ENCODE data around the gene LRP1B.

The LRP1B gene

DNA sequence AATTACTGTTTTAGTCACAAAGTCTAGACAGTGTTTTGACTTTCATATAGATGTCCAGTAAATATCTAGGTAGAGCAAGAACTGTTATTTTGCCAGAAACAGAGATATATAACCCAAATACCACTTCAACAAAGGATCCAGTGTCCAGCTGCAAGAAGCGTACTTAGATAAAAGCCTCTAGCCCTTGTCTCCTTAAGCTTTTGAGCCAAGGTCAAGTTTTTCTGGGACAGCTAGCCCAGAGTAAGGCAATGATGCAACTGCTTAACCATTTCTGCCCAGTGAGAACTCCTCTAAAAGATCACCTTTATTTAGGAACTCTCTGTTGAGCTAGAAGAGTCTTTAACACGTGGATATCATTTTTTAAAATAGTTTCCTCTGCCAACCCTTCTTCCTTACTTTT lies 1925.7 kb downstream of the LRP1B start:
- no peak for DNase-seq (ENCODE audit: low read depth in 1 of 2, low spot score in 1 of 2)

DNA sequence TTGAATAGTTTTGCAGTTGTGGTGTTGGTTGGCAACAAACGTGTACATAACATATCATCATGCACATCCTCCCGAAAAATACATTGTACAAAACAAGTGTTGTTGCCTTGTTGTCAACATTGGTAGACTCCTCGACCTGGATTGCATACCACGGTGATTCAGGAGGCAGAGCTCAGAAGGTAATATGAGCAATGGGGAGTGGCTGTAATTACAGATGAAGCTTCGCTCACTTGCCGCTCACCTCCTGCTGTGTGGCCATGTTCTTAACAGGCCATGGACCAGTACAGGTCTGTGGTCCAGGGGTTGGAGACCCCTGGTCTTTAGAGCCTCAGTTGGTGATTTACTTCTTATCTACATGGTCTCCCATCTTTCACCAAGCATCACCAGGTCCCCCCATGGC lies 1927.5 kb downstream of the LRP1B start:
- no peak for DNase-seq (ENCODE audit: low read depth in 1 of 2, low spot score in 1 of 2)

DNA sequence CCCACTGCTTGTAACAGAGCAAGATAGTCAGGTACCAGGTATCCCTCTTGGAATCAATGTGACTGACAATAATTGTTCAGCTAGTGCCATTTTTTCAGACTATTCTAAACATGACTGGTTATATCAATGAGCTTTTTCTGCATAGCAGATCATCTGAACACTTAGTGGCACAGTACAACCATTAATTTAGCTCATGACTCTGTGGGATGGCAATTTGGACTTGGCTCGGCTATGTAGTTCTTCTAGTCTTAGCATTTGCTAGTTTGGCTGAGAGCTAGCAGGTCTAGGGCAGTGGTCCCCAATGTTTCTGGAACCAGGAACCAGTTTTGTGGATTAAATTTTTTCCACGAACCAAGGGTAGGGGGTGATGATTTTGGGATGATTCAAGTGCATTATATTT lies 1929.2 kb downstream of the LRP1B start:
- no peak for DNase-seq (ENCODE audit: low read depth in 1 of 2, low spot score in 1 of 2)

DNA sequence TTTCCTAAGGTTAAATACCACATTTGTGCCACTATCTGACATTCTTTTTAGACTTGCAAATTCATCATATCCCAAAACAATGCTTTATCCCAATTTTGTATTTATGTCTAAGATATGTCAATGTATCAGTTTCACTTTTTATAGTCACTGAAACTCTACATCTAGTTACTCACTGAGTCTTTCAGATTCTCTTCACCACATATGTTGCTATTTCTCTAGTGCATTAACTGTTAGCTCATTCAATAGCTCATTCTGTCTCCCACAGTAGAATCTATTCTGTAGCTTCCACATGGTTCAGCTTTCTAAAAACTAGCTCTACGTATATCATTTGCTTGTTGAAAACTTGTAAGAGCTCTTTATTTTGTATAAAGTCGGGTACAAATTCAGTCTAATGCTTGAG lies 1930.1 kb downstream of the LRP1B start:
- no peak for DNase-seq (ENCODE audit: low read depth in 1 of 2, low spot score in 1 of 2)

DNA sequence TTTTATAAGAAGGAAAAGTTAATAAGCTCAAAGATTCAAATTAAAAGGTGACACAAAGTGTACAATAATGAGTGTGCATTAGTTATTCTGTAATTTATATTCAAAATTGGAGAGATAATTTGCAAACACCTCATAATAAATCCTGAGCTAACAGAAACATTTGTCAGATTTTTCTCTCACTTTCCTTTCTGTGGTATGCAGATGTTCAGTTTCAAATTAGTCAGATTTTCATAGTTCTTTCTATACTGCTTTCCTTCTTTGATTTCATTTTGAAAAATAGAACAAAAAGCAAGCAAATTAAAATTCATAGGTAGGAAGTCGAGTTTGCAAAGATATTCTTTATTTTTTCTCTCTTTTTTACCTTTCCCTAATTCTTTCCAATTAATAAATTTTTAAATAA lies 1930.5 kb downstream of the LRP1B start:
- no peak for DNase-seq (ENCODE audit: low read depth in 1 of 2, low spot score in 1 of 2)

DNA sequence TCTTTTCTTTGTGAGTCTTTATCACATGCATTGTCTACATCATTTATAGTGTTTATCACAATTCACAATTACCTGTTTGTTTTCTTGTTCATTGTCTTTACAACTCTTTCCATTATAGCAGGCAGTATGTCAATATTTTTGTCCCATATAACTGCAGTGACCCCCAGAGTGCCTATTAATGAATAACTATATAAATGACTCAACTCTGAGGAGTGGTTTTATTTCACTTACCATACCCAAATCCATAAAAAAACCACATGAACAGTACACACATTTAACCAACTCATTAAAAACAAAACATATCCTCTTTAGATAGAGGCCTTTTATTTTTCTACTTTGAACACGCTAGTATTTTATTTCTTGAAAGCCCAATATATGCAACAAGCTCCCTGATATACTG lies 1931.5 kb downstream of the LRP1B start:
- no peak for DNase-seq (ENCODE audit: low read depth in 1 of 2, low spot score in 1 of 2)

DNA sequence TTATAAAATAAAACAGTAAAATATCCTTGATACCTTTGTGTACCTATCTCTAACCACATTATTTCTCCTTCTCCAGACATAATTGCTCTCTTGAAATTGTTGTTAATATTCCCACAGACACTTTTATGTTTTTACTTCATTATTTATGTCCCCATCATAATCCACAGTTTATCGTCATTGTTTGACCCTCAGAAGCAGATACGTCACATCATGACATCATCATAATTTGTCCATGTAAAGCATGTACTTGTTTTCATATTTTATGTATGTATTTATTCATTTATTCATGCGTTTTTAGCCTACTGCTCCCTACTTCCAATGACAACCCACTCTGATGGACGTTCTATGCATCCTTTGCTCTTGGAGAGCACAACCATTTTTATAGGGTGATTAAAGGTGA lies 1943.7 kb downstream of the LRP1B start:
- no peak for DNase-seq (ENCODE audit: low read depth in 1 of 2, low spot score in 1 of 2)

DNA sequence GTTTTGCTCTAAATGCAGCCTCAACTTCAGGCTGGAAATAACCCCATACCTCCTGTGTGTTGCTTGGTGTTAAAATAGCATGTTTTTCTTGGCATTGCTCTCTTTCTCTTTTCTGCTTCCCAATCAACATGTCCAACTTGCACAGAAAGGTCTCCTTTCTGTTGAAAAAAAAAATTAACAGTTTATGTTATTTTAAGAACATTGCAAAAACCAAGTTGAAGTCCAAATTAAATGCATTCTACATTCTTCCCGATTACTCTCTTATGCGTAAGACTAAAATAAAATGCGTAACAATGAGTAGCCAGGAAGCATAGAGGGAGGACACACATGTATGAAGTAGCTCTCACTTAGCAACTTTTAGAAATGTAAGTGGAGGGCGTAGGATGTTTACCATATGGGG lies 1944.5 kb downstream of the LRP1B start:
- no peak for DNase-seq (ENCODE audit: low read depth in 1 of 2, low spot score in 1 of 2)

DNA sequence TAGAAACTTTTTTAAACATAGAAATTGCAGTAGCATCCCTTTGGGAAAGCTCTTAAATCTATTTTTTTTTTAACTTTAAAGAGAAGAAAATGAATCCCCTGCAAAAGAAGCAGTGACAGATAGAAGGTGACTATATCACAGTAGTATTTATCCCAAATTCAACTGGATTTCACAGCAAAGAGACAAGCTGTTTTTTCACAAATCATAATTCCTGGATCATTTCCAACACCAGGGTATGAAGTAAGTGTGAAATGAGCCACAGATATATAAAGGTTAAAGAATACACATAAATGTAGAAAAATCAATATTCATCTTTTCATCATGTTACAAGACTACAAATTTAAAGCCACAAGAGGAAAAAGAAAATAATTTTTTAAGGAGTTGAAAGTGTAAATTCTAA lies 1945.7 kb downstream of the LRP1B start:
- no peak for DNase-seq (ENCODE audit: low read depth in 1 of 2, low spot score in 1 of 2)

DNA sequence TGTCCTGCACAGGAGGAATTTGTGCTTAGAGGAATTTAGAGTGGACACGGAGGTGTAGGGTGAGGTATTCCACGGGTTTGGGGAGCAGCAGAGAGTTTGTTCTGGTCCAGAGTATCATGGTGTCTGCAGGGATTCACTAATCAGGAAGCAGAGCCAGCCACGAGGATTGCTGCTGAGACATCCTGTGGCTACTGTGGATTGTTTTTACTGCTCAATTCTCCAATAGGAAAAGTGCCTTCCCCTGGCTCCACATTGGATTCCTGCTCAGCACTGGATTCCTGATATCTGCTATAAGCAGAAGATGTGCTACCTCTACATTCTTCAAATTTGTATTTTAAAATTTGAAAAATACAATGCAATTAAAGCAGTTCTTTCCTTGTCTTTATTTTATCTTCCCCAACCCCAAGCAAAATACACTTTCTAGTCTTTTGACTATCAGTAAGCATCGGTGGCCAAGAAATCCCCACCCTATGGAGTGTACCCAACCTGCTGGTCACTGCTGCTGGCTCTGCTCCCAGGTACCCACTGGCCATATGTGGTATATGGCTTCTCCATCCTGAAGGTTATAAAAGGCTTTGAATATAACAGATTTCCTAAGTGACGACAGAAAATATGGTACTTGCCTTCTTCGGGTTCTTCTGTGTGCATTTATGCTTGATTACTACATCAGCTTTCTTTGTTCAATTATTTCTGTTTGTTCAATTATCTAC lies 1947.6 kb downstream of the LRP1B start:
- no peak for DNase-seq (ENCODE audit: low read depth in 1 of 2, low spot score in 1 of 2)
